WTC11 (cell line): ENCODE results near the gene TM9SF4. TPM values are rescaled to one million over a fixed set of nuclear protein-coding genes. Genes with fewer than 3 reads are reported as not detected.

Experiments
- ATAC-seq: fragments of 200-7000 bp; cut with Tn5 transposase; 2 replicates; pipeline ENCODE4 v1.10.0; 2021; ENCODE audit warnings: mild to moderate bottlenecking, moderate library complexity
- CTCF ChIA-PET: fragments of 300-600 bp; sonication (Branson Sonifier 250); formaldehyde crosslinking; loops from one replicate; lab custom pipeline; 2021; ENCODE audit warnings: antibody characterized with exemption; lab: Charles Lee
- POLR2A ChIA-PET: fragments of 350-600 bp; sonication (Branson Sonifier 250); formaldehyde crosslinking; loops from one replicate; lab custom pipeline; 2021; ENCODE audit warnings: antibody characterized with exemption; lab: Charles Lee
- DNase-seq: peaks from one replicate; pipeline ENCODE4 v3.0.0; 2021; ENCODE audit warnings: low spot score
- H3K27ac Mint-ChIP-seq: 2 replicates; pipeline ENCODE4 v1.8.0; 2021; ENCODE audit warnings: mixed read lengths
- H3K27me3 Mint-ChIP-seq: 2 replicates; pipeline ENCODE4 v1.8.0; 2021; ENCODE audit warnings: low read depth, mild to moderate bottlenecking, moderate library complexity, mixed read lengths
- H3K36me3 Mint-ChIP-seq: 2 replicates; pipeline ENCODE4 v1.8.0; 2021; ENCODE audit warnings: mixed read lengths
- H3K4me1 Mint-ChIP-seq: 2 replicates; pipeline ENCODE4 v1.8.0; 2022; ENCODE audit warnings: mixed read lengths
- H3K4me3 Mint-ChIP-seq: 2 replicates; pipeline ENCODE4 v1.8.0; 2021; ENCODE audit warnings: mild to moderate bottlenecking, moderate library complexity, mixed read lengths
- H3K9me3 Mint-ChIP-seq: 2 replicates; pipeline ENCODE4 v1.8.0; 2021; ENCODE audit warnings: mixed read lengths
- FOXP1 ChIP-seq: sonication (generic); formaldehyde crosslinking; IDR thresholded peaks from 2 replicates; pipeline ENCODE4 v1.8.0; 2022; ENCODE audit warnings: missing genetic modification reagents, mild to moderate bottlenecking, moderate library complexity, borderline replicate concordance
- GABPB1 ChIP-seq: sonication (generic); formaldehyde crosslinking; IDR thresholded peaks from 2 replicates; pipeline ENCODE4 v1.8.1; 2023; ENCODE audit warnings: mild to moderate bottlenecking, missing genetic modification reagents
- MXD4 ChIP-seq: fragments of 250-450 bp; sonication (Bioruptor Pico); IDR thresholded peaks from 2 replicates; pipeline ENCODE4 v1.8.0; 2021; ENCODE audit warnings: mild to moderate bottlenecking, moderate library complexity, borderline replicate concordance
- SOX15 ChIP-seq: fragments of 250-450 bp; sonication (Bioruptor Pico); IDR thresholded peaks from 2 replicates; pipeline ENCODE4 v1.9.0; 2021; ENCODE audit warnings: mild to moderate bottlenecking
- TCF7 ChIP-seq: sonication (generic); formaldehyde crosslinking; IDR thresholded peaks from 2 replicates; pipeline ENCODE4 v1.8.0; 2022; ENCODE audit warnings: mild to moderate bottlenecking, low read depth, missing genetic modification reagents, moderate library complexity
- ZNF219 ChIP-seq: sonication (generic); formaldehyde crosslinking; IDR thresholded peaks from 2 replicates; pipeline ENCODE4 v1.8.0; 2023; ENCODE audit warnings: missing genetic modification reagents, mild to moderate bottlenecking, borderline replicate concordance
- total RNA-seq: library from RNA; stranded (reverse); gene quantifications from 3 replicates; pipeline ENCODE4 v1.2.3, GENCODE V29; 2021
- TF ChIP-seq, protein P1 (sequence below): sonication (generic); formaldehyde crosslinking; IDR thresholded peaks from 2 replicates; pipeline ENCODE4 v1.8.1; 2023; ENCODE audit warnings: mild to moderate bottlenecking, missing genetic modification reagents, moderate library complexity
- TF ChIP-seq, protein P2 (sequence below): fragments of 250-450 bp; sonication (Bioruptor Pico); conservative IDR thresholded peaks from 2 replicates; pipeline ENCODE4 v1.9.0; 2021; ENCODE audit warnings: mild to moderate bottlenecking
- TF ChIP-seq, protein P3 (sequence below): fragments of 200-600 bp; IDR thresholded peaks from 2 replicates; pipeline ENCODE4 v1.8.0; 2022; ENCODE audit warnings: antibody characterized with exemption
- TF ChIP-seq, protein P4 (sequence below): sonication (generic); formaldehyde crosslinking; IDR thresholded peaks from 2 replicates; pipeline ENCODE4 v1.8.1; 2022; ENCODE audit warnings: mild to moderate bottlenecking, missing genetic modification reagents, moderate library complexity, borderline replicate concordance
- TF ChIP-seq, protein P5 (sequence below): sonication (generic); formaldehyde crosslinking; IDR thresholded peaks from 2 replicates; pipeline ENCODE4 v1.8.0; 2022; ENCODE audit warnings: mild to moderate bottlenecking, missing genetic modification reagents
- TF ChIP-seq, protein P6 (sequence below): sonication (generic); formaldehyde crosslinking; IDR thresholded peaks from 2 replicates; pipeline ENCODE4 v1.8.1; 2022; ENCODE audit warnings: missing genetic modification reagents, borderline replicate concordance
- TF ChIP-seq, protein P7 (sequence below): sonication (generic); formaldehyde crosslinking; conservative IDR thresholded peaks from 2 replicates; pipeline ENCODE4 v1.8.1; 2023; ENCODE audit warnings: mild to moderate bottlenecking, low read depth, missing genetic modification reagents, moderate library complexity
- TF ChIP-seq, protein P8 (sequence below): sonication (generic); formaldehyde crosslinking; IDR thresholded peaks from 2 replicates; pipeline ENCODE4 v1.8.0; 2023; ENCODE audit warnings: mild to moderate bottlenecking, missing genetic modification reagents

The TM9SF4 gene
- total RNA-seq, 1 experiment from 2014 or later: 44.8 TPM

DNA sequence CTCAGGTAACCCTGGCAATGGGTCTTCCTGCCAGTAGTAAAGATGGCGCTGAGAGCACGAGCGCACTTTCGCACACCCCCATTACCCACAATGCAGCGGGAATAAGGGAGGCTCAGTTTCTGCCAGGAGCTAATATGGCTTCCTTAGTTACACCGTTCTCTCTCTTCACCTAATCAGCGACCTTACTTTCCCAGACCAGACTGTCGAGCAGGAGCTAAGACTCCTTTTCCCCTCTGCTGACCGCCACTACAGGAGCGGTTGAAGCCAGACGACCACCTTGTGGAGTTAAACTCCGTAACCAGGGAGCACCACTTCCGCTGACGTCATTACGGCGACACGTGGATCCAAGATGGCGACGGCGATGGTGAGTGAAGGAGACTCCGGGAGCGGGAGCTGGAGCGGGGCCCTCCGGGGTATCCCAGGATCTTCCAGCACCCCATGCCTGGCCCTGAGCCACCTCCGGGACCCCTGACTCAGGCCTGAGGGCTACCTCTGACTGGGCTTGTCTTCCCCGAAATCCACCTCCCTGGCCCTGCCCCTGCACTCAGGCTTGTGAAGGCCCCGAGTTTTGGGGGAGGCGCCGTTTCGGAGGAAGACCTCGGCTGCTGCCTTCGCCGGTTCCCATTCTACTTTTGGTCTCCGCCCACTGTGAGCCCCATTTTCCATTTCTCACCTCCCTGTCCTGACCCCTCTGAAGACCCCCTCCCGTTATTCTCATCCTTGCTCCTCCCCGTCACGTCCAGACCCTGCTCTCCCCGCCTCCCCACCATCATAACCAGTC lies at the start of gene TM9SF4 (continued):
- TF ChIP-seq, protein P1, sequence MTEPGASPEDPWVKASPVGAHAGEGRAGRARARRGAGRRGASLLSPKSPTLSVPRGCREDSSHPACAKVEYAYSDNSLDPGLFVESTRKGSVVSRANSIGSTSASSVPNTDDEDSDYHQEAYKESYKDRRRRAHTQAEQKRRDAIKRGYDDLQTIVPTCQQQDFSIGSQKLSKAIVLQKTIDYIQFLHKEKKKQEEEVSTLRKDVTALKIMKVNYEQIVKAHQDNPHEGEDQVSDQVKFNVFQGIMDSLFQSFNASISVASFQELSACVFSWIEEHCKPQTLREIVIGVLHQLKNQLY (CRISPR knock-in tag): no peak
- TF ChIP-seq, protein P2, sequence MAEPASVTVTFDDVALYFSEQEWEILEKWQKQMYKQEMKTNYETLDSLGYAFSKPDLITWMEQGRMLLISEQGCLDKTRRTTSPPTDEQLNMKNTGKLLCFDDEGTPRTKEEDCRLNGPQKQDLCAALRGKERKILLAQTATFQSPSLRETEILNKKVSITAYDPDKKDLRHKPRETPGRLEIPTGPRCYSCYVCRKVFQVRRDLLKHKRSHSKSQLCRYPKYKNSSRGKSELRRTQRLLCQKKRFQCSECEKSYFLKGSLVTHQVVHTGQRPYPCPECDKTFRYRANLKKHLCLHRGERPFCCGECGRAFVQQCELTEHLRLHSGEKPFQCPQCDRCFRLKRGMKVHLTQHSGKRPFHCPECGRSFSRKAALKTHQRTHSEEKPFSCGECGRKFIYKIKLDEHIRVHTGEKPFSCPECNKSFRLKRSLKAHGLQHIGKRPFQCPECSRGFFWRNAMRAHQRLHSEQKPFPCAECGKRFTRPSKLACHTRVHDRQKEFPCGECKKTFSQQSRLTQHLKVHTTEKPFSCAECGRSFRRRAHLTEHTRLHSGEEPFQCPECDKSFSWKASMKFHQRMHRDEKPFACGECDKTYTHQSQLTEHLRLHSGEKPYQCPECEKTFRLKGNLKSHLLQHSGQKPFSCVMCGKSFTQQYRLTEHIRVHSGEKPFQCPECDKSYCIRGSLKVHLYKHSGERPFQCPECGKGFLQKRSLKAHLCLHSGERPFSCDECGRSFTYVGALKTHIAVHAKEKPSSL: no peak
- TF ChIP-seq, protein P3, sequence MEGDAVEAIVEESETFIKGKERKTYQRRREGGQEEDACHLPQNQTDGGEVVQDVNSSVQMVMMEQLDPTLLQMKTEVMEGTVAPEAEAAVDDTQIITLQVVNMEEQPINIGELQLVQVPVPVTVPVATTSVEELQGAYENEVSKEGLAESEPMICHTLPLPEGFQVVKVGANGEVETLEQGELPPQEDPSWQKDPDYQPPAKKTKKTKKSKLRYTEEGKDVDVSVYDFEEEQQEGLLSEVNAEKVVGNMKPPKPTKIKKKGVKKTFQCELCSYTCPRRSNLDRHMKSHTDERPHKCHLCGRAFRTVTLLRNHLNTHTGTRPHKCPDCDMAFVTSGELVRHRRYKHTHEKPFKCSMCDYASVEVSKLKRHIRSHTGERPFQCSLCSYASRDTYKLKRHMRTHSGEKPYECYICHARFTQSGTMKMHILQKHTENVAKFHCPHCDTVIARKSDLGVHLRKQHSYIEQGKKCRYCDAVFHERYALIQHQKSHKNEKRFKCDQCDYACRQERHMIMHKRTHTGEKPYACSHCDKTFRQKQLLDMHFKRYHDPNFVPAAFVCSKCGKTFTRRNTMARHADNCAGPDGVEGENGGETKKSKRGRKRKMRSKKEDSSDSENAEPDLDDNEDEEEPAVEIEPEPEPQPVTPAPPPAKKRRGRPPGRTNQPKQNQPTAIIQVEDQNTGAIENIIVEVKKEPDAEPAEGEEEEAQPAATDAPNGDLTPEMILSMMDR: no peak
- TF ChIP-seq, protein P4, sequence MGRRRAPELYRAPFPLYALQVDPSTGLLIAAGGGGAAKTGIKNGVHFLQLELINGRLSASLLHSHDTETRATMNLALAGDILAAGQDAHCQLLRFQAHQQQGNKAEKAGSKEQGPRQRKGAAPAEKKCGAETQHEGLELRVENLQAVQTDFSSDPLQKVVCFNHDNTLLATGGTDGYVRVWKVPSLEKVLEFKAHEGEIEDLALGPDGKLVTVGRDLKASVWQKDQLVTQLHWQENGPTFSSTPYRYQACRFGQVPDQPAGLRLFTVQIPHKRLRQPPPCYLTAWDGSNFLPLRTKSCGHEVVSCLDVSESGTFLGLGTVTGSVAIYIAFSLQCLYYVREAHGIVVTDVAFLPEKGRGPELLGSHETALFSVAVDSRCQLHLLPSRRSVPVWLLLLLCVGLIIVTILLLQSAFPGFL (CRISPR knock-in tag): peak; percentile 72; the same call in 1 of the 2 replicates
- TF ChIP-seq, protein P5, sequence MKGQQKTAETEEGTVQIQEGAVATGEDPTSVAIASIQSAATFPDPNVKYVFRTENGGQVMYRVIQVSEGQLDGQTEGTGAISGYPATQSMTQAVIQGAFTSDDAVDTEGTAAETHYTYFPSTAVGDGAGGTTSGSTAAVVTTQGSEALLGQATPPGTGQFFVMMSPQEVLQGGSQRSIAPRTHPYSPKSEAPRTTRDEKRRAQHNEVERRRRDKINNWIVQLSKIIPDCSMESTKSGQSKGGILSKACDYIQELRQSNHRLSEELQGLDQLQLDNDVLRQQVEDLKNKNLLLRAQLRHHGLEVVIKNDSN (CRISPR knock-in tag): peak; percentile 83

DNA sequence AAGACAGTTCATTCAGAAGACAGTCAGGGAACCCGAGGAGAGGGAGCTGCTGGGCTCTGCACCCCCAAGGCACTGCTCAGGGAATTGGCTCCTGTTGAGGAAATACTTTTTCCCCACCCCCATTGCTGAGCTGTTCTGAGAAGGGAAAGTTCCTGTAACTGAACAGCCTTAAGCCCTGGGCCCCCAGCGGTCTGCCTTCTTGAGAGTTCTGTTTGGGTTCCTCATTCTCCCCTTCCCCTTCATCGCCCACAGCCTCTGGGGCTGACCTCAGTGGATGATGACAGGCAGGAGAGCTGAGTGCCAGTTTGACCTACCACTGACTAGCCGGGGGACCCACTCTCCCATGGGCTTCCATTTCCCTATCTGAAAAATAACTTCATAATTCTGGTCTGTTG lies 46.7 kb upstream of the TM9SF4 start:
- DNase-seq: no peak
- peaks cover 14% of the 10 kb centered on the region for H3K27me3 Mint-ChIP-seq
- no peak for ATAC-seq
- H3K27ac Mint-ChIP-seq: no peak overlapping the region
- peaks cover 10% of the 10 kb centered on the region for H3K4me1 Mint-ChIP-seq
- CTCF ChIA-PET: interaction anchor here (1.1 kb wide), 1 partner anchor 210 kb away, joined by 5 read pairs; no protein-coding TSS in a partner anchor
- H3K9me3 Mint-ChIP-seq: no peaks in the 10 kb centered on the region
- POLR2A ChIA-PET: interaction anchor here (1.1 to 1.2 kb wide), 2 partner anchors 9 to 58 kb away, joined by 3 to 9 read pairs; no protein-coding TSS in a partner anchor
- H3K36me3 Mint-ChIP-seq: no peaks in the 10 kb centered on the region
- TF ChIP-seq, protein P6, sequence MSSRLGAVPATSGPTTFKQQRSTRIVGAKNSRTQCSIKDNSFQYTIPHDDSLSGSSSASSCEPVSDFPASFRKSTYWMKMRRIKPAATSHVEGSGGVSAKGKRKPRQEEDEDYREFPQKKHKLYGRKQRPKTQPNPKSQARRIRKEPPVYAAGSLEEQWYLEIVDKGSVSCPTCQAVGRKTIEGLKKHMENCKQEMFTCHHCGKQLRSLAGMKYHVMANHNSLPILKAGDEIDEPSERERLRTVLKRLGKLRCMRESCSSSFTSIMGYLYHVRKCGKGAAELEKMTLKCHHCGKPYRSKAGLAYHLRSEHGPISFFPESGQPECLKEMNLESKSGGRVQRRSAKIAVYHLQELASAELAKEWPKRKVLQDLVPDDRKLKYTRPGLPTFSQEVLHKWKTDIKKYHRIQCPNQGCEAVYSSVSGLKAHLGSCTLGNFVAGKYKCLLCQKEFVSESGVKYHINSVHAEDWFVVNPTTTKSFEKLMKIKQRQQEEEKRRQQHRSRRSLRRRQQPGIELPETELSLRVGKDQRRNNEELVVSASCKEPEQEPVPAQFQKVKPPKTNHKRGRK (CRISPR knock-in tag): no peak
- TF ChIP-seq FOXP1: no peak
- TF ChIP-seq, protein P7, sequence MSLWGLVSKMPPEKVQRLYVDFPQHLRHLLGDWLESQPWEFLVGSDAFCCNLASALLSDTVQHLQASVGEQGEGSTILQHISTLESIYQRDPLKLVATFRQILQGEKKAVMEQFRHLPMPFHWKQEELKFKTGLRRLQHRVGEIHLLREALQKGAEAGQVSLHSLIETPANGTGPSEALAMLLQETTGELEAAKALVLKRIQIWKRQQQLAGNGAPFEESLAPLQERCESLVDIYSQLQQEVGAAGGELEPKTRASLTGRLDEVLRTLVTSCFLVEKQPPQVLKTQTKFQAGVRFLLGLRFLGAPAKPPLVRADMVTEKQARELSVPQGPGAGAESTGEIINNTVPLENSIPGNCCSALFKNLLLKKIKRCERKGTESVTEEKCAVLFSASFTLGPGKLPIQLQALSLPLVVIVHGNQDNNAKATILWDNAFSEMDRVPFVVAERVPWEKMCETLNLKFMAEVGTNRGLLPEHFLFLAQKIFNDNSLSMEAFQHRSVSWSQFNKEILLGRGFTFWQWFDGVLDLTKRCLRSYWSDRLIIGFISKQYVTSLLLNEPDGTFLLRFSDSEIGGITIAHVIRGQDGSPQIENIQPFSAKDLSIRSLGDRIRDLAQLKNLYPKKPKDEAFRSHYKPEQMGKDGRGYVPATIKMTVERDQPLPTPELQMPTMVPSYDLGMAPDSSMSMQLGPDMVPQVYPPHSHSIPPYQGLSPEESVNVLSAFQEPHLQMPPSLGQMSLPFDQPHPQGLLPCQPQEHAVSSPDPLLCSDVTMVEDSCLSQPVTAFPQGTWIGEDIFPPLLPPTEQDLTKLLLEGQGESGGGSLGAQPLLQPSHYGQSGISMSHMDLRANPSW (CRISPR knock-in tag): no peak
- H3K4me3 Mint-ChIP-seq: no peak overlapping the region

DNA sequence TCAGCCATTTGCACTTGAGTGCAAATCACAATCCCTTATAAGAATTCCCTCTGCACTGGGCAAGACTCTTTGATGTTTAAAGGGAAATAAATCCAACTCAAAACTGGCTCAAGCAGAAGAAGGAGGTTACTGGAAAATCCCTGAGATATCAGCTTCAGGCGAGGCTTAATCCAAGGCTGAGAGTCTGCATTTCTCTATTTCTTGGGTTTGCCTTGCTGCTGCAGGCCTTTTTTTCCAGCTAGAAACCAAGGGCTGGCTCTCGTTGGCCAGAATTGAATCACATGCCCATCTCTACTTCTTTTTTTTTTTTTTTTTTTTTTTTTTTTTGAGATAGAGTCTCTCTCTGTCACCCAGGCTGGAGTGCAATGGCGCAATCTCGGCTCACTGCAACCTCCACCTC lies 45.8 kb upstream of the TM9SF4 start:
- Mint-ChIP-seq H3K9me3 (no peaks in the 10 kb centered on the region), H3K4me1 (peaks cover 10% of the 10 kb centered on the region), H3K27ac (no peak overlapping the region), H3K27me3 (peaks cover 13% of the 10 kb centered on the region), H3K4me3 (no peak overlapping the region), H3K36me3 (no peaks in the 10 kb centered on the region)
- POLR2A ChIA-PET: interaction anchor here (0.7 to 1.1 kb wide), 2 partner anchors 8 to 96 kb away, joined by 5 to 9 read pairs; partner anchors contain the start of gene XKR7
- CTCF ChIA-PET: interaction anchor here (1.1 kb wide), 1 partner anchor 211 kb away, joined by 5 read pairs; no protein-coding TSS in a partner anchor
- no peak for ATAC-seq
- DNase-seq: no peak
- no peak for TF ChIP-seq MXD4 (CRISPR knock-in tag)
- no peak for TF ChIP-seq SOX15
- no peak for TF ChIP-seq ZNF219 (CRISPR knock-in tag)
- TF ChIP-seq GABPB1 (CRISPR knock-in tag): no peak
- TF ChIP-seq TCF7 (CRISPR knock-in tag): no peak
- no peak for TF ChIP-seq FOXP1
- TF ChIP-seq, protein P8, sequence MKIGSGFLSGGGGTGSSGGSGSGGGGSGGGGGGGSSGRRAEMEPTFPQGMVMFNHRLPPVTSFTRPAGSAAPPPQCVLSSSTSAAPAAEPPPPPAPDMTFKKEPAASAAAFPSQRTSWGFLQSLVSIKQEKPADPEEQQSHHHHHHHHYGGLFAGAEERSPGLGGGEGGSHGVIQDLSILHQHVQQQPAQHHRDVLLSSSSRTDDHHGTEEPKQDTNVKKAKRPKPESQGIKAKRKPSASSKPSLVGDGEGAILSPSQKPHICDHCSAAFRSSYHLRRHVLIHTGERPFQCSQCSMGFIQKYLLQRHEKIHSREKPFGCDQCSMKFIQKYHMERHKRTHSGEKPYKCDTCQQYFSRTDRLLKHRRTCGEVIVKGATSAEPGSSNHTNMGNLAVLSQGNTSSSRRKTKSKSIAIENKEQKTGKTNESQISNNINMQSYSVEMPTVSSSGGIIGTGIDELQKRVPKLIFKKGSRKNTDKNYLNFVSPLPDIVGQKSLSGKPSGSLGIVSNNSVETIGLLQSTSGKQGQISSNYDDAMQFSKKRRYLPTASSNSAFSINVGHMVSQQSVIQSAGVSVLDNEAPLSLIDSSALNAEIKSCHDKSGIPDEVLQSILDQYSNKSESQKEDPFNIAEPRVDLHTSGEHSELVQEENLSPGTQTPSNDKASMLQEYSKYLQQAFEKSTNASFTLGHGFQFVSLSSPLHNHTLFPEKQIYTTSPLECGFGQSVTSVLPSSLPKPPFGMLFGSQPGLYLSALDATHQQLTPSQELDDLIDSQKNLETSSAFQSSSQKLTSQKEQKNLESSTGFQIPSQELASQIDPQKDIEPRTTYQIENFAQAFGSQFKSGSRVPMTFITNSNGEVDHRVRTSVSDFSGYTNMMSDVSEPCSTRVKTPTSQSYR: no peak
